Esophagus muscularis mucosa (tissue), 4 donors: ENCODE measurements around the gene ABCB4.

ENCODE experiments used
- EP300 ChIP-seq: sonication (generic); formaldehyde crosslinking; IDR thresholded peaks from one replicate; pipeline ENCODE4 v1.6.1; 2017; ENCODE audit warnings: antibody characterized with exemption
- POLR2A ChIP-seq: fragments of 450-650 bp; IDR thresholded peaks from one replicate; pipeline ENCODE4 v1.6.1; 2017; ENCODE audit warnings: antibody characterized with exemption, moderate library complexity, mild to moderate bottlenecking, low read depth
- POLR2AphosphoS5 ChIP-seq, 2 donors: sonication (generic); formaldehyde crosslinking; IDR thresholded peaks; one replicate each; pipeline ENCODE4 v1.6.1; 2017; ENCODE audit warnings: antibody characterized with exemption in 2 of 2
- TF ChIP-seq, protein P1 (sequence below), 3 experiments: fragments of 200-600 bp in 2 of 3; fragments of 450-650 bp in 1 of 3; sonication (generic) in 2 of 3; IDR thresholded peaks; one replicate each; pipeline ENCODE4 v1.5.1; 2017 to 2019; ENCODE audit warnings: antibody characterized with exemption in 3 of 3, mild to moderate bottlenecking in 2 of 3, moderate library complexity in 1 of 3

DNA sequence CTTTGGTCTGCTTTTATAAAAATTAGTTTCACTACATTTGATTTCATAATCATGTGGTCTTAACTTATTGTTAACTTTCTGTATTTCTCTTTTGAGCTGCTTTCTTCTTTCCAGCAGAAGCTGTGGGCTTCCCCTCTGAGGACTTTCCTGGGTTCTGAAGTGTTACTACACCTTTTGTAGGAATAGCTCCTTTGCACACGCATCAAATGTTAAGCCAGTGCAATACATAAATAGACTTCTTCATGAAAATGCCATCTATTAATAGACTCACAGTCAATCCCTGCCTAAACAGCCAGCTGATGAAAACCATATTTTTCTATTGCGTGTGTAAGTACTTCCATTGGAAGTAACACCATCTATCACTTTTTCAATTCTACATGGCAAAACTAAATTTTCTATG, 1.5 kb downstream of the ABCB4 start:
- TF ChIP-seq, protein P1, sequence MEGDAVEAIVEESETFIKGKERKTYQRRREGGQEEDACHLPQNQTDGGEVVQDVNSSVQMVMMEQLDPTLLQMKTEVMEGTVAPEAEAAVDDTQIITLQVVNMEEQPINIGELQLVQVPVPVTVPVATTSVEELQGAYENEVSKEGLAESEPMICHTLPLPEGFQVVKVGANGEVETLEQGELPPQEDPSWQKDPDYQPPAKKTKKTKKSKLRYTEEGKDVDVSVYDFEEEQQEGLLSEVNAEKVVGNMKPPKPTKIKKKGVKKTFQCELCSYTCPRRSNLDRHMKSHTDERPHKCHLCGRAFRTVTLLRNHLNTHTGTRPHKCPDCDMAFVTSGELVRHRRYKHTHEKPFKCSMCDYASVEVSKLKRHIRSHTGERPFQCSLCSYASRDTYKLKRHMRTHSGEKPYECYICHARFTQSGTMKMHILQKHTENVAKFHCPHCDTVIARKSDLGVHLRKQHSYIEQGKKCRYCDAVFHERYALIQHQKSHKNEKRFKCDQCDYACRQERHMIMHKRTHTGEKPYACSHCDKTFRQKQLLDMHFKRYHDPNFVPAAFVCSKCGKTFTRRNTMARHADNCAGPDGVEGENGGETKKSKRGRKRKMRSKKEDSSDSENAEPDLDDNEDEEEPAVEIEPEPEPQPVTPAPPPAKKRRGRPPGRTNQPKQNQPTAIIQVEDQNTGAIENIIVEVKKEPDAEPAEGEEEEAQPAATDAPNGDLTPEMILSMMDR (IDR thresholded peaks at IDR 0.05): no peak
- TF ChIP-seq POLR2A: no peak
- no peak for TF ChIP-seq EP300
- TF ChIP-seq POLR2AphosphoS5 (IDR thresholded peaks at IDR 0.05): no peak
